Measurements from ENCODE around the gene MVB12B.

DNA sequence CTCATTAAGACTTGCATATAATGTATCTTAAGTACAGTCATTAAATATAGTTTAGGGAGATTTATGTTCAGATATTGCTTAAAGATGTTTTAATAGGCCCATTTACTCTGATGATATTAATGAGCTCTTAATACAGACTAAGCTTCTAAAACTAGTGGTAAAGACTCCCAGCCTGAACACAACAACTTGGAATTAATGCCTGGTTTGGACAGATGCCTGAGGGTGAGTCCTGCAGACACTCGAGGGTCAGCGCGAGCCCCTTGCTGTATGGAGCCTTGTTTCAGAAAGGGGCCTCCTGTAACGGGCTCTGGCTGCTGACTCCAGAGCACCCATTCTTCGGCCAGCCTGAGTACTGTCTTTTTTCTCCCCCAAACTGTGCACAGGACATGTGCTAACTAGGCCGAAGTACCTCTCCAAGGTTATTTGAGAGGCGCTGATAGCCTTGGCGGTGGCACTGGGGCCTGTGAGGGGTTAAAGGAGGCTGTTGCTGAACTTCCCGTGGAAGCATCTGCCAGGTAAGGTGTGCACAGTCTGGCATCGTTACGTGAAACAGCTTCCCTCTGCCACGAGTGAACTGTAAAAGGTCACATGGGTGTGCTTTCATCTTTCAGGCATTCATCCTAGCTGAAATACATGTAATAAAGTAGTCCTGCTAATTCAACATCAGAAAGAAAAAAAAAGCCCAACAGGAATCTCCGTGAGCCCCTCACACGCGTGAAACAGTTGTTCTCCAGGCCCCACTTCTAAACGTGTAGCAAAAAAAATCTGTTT is 113.4 kb downstream of the MVB12B start:
- TF ChIP-seq, protein P1, sequence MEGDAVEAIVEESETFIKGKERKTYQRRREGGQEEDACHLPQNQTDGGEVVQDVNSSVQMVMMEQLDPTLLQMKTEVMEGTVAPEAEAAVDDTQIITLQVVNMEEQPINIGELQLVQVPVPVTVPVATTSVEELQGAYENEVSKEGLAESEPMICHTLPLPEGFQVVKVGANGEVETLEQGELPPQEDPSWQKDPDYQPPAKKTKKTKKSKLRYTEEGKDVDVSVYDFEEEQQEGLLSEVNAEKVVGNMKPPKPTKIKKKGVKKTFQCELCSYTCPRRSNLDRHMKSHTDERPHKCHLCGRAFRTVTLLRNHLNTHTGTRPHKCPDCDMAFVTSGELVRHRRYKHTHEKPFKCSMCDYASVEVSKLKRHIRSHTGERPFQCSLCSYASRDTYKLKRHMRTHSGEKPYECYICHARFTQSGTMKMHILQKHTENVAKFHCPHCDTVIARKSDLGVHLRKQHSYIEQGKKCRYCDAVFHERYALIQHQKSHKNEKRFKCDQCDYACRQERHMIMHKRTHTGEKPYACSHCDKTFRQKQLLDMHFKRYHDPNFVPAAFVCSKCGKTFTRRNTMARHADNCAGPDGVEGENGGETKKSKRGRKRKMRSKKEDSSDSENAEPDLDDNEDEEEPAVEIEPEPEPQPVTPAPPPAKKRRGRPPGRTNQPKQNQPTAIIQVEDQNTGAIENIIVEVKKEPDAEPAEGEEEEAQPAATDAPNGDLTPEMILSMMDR (conservative IDR thresholded peaks at IDR 0.05; ENCODE audit: low read depth, low read length) = no peak
- TF ChIP-seq, protein P2, sequence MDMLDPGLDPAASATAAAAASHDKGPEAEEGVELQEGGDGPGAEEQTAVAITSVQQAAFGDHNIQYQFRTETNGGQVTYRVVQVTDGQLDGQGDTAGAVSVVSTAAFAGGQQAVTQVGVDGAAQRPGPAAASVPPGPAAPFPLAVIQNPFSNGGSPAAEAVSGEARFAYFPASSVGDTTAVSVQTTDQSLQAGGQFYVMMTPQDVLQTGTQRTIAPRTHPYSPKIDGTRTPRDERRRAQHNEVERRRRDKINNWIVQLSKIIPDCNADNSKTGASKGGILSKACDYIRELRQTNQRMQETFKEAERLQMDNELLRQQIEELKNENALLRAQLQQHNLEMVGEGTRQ (IDR thresholded peaks at IDR 0.05; ENCODE audit: low read depth, low read length) = no peak
- no peak for TF ChIP-seq POLR2A (IDR thresholded peaks at IDR 0.05; ENCODE audit: low read depth, low read length)
- no peak for TF ChIP-seq NFE2L2 (IDR thresholded peaks at IDR 0.05; ENCODE audit: low read depth, low read length)
- no peak for TF ChIP-seq RAD21 (IDR thresholded peaks at IDR 0.05; ENCODE audit: low read length)
- TF ChIP-seq MAFK (IDR thresholded peaks at IDR 0.05; ENCODE audit: low read depth, low read length) = no peak
- TF ChIP-seq RFX5 (IDR thresholded peaks at IDR 0.05; ENCODE audit: low read depth, low read length) = no peak
- TF ChIP-seq SMC3 (IDR thresholded peaks at IDR 0.05; ENCODE audit: low read depth, low read length) = no peak
